Retinal pigment epithelial cell (primary cell): ENCODE data around the gene AKAP5.

Experiments used
- DNase-seq: peaks from one replicate; pipeline ENCODE4 v3.0.0-alpha.2; 2010; ENCODE audit warnings: low read depth
- H3K4me3 ChIP-seq: 2 replicates; pipeline ENCODE4 v1.5.1; 2011; ENCODE audit warnings: mild to moderate bottlenecking, low read length, control low read depth, moderate library complexity
- TF ChIP-seq, protein P1 (sequence below): conservative IDR thresholded peaks from 2 replicates; pipeline ENCODE4 v1.5.1; 2011; ENCODE audit warnings: low read depth, low read length, control low read depth, inconsistent platforms

The AKAP5 gene

DNA sequence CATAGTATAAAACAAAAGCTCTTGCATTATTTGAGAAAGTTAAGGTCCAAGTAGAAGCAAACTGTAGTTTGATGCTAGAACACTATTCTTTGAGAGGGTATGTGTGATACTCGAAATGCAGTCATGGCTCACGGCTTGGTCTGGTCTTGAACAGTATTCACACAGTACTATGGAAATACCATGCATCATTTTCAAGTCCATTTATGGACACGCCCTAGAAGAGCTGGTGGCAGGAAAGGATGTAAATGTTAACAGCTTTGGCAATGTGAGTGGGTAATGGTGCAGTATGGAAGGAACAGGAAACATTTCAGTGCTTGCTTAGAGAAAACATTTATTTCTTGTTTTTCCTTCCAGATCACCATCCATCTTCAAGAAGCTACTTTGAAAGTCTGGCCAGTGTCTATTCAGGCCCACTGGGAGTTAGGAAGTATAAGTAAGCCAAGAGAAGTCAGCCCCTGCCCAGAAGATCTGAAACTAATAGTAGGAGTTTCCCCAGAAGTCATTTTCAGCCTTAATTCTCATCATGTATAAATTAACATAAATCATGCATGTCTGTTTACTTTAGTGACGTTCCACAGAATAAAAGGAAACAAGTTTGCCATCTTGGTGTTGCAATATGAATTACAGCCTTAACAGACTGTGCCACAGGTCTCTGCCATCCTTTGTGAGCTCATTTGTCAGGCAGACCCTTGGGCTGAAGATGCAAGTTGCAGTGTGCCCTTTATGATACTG is 5.7 kb upstream of the AKAP5 start:
- TF ChIP-seq, protein P1, sequence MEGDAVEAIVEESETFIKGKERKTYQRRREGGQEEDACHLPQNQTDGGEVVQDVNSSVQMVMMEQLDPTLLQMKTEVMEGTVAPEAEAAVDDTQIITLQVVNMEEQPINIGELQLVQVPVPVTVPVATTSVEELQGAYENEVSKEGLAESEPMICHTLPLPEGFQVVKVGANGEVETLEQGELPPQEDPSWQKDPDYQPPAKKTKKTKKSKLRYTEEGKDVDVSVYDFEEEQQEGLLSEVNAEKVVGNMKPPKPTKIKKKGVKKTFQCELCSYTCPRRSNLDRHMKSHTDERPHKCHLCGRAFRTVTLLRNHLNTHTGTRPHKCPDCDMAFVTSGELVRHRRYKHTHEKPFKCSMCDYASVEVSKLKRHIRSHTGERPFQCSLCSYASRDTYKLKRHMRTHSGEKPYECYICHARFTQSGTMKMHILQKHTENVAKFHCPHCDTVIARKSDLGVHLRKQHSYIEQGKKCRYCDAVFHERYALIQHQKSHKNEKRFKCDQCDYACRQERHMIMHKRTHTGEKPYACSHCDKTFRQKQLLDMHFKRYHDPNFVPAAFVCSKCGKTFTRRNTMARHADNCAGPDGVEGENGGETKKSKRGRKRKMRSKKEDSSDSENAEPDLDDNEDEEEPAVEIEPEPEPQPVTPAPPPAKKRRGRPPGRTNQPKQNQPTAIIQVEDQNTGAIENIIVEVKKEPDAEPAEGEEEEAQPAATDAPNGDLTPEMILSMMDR, result no peak
- H3K4me3 ChIP-seq, result no peak overlapping the region
- DNase-seq, result no peak

DNA sequence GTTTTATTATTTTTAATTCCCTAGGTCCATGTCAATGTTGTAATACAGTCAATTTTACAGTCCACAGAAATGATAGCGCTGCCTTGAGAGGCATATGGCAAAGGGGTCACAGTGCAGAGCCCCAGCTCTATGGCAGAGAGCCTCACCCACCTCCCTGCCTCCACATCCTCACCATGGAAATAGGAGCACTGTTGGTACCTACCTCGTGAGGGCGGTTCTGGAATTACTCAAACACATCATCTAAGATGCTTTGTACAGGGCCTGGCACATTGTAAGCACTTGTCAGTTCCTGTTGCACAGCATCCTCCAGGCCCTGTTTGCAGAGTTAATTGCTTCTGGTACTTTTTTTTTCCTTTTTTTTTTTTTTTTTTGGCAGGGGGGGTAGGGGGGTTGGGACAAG is 4.1 kb upstream of the AKAP5 start:
- H3K4me3 ChIP-seq, result no peak overlapping the region
- DNase-seq, result no peak
- TF ChIP-seq, protein P1, result no peak

DNA sequence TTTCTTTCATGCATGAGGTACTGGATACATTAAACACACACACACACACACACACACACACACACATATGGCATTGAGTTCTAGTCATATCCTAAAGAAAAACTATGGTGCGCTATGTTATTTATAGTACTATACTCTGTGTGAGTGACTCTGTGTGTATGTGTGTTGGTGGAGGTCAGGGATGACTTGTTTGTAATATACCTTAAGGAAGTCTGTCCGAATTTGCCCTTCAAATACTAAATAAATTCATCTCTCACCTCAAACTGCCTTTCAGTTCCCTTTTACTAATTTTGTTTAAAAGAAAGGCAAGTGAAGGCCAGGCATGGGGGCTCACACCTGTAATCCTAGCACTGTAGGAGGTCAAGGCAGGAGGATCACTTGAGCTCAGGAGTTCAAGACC is 2.1 kb upstream of the AKAP5 start:
- TF ChIP-seq, protein P1, result no peak
- no peak for DNase-seq
- no peak overlapping the region for H3K4me3 ChIP-seq

DNA sequence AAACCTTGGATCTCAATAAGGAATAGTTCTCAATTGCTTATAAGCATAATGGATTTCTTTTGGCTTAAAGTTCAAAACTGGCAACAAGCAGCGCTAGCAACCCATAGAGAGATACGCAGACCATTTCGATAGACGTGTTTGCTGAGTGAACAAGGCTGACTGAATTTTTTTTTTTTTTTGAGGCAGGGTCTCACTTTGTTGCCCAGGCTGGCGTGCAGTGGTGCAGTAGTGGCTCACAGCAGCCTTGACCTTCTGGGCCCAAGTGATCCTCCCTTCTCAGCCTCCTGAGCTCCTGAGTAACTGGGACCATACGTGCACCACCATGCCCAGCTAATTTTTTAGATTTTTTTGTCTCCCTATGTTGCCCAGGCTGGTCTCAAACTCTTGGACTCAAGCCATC is 1.4 kb upstream of the AKAP5 start:
- TF ChIP-seq, protein P1, result no peak
- H3K4me3 ChIP-seq, result no peak overlapping the region
- no peak for DNase-seq

DNA sequence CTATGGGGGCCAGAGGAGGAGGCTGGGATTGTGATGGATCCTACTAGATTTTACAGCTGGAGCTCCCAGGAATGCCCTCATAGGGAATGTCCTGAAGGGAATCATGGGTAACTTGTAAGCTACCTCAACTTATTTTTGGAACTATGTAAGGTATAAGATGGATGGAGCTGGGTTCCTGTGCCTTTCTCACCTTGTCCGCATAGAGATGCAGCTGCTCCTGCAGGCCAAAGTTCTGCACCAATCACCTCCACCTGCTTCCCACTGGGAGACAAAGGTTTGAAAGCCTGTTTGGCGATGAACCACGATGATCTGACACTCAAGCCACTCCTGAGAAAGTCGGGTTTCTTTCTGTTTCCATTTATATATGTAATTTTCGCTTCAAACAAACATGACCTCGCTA is 648 bp upstream of the AKAP5 start:
- no peak for DNase-seq
- peak overlapping the region; percentile 75 for H3K4me3 ChIP-seq

DNA sequence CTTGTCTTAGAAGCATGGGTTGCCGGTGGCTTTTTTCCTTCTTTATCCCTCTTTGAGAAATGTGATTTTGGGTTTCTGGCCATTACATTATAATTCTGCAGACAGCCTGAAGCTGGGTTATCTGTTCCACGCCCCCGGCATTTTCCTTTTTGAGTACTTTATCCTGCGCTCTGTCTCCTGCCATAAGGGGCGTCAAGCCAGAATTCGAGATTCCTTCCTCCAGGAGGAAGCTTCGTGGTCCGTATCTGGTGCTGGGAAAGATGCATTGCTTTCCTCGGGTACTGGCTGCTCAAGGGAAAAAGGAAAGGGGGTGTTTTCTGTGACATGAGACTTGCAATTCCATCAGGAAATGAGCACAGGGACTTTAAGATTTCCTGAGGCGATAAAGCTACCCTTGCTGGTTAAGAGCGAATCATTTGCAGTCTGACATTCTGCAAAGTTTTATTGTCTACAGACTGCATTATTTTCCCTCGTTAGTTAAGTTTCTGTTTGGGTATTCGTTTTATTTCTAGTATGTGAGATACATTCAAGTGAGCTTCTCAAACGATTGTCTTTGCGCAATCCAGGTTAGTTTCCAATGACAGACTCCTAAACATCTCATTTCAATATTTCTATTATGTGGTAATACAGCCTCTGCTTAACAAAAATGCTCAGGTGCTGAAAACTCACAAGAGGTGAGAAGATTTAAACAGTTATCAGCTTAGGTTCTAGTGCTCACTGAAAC is 694 bp downstream of the AKAP5 start:
- H3K4me3 ChIP-seq, result peak overlapping the region; percentile 75
- TF ChIP-seq, protein P1, result no peak
- DNase-seq, result no peak

More for the DNA sequence above, 648 bp upstream of the AKAP5 start:
- TF ChIP-seq, protein P1, result no peak

DNA sequence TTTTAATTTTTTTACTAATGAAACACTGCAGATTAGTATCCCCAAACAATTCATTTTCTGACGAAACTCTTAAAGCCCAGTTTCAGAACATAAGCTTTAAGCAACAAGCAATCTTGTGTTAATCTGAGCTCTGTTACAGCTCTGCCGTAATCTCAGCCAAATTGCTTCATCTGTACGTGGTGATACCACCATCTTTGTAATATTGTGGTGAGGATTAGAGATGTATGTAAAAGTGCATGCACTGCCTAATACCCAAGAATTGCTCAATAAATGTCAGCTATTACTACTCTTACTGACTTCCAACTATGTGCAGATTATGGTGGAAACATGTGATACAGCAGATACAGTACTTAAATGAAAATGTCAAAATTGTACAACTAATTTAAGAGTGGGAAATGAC is 1.8 kb downstream of the AKAP5 start:
- TF ChIP-seq, protein P1, result no peak
- no peak overlapping the region for H3K4me3 ChIP-seq
- peak; percentile 61 for DNase-seq
